IPS DF 4.7 (cell line): ENCODE measurements around the gene ABCF3.

Experiments used
- DNase-seq: peaks from one replicate; pipeline ENCODE4 v3.0.0-alpha.2; 2013; ENCODE audit warnings: low spot score; ENCODE audit errors: extremely low read depth

ABCF3 gene

DNA sequence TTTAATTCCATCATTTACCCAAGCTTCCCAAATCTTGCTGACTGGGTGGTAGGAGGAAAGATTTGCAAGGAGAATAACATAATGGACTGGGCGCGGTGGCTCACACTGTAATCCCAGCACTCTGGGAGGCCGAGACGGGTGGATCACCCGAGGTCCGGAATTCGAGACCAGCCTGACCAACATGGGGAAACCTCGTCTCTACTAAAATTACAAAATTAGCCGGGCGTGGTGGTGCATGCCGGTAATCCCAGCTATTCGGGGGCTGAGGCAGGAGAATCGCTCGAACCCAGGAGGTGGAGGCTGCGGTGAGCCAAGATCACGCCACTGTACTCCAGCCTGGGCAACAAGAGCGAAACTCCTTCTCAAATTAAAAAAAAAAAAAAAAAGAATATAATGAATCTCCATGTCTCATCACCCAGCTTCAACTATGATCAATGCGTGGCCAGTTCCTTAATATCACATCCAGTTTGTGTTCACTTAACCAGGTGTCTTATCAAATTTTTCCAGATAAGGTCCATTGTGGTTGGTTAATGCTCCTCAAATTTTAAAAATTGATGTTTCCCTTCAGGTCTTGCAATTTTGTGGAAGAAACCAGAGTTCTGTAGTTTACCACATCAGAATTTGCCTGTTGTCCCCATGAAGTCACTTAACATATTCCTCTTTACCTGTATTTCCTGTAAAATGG, 1.3 kb upstream of the ABCF3 start:
- DNase-seq: no peak

DNA sequence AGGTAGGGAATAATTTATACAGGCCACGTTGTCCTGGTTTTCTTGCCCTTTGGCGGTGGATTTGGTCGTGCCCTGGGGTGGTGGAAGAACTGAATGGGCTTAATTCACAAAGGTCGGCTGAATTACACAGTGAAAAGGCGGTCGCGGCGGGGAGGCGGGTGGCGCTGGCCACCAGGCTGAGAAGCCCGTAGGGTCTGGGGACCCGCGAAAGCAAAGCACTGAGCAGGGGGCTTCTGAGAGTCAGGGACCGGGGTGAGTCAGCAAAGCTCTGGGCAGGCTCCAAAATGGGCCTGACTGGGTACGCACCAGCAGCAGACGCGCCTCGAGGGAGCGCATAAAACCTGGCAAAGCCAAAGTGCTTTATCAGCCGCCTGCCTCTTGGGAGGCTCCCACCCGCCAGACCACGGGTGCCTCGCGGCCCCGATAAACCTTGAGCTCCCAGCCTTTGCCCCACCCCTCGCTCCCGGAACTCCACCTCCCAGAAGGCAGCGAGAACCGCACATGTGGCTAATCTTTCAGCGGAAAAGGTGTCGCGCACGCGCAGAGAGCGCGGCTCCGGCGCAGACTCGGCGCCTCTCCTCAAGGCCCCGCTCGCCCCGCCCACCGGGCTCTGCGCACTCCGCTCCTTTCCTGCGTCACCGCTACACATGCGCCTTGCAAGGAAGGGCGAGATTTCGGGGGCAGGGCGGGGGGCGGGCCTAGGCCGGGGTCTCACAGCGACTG, 377 bp upstream of the ABCF3 start:
- DNase-seq: peak; percentile 94

DNA sequence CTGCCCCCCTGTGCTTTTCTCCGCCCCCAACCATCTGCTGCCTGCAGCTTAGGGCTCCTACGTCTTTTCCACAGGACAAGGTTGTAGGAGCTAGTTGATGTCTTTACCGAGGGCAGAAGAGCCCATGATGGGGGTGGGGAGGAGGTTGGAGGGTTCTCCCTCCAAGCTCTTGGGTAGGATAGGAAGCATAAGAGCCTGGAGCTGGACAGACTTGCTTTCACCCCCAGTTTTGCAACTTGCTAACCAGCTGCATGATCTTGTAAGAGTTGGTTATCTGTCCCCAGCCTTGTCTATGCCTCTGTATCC, 856 bp downstream of the ABCF3 start:
- no peak for DNase-seq

DNA sequence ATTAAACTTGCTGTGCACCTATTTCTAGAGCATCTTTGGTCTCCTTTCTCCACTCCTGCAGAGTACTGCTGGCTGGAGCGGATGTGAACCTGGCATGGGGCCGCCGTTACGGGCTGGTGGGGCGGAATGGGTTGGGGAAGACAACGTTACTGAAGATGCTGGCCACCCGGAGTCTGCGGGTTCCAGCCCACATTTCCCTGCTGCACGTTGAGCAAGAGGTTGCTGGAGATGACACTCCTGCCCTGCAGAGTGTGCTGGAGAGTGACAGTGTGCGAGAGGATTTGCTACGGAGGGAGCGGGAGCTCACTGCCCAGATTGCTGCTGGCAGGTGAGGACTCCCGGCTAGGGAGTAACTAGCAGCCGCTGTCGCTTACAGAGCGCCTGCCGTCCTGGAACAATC, 2.1 kb downstream of the ABCF3 start:
- no peak for DNase-seq

DNA sequence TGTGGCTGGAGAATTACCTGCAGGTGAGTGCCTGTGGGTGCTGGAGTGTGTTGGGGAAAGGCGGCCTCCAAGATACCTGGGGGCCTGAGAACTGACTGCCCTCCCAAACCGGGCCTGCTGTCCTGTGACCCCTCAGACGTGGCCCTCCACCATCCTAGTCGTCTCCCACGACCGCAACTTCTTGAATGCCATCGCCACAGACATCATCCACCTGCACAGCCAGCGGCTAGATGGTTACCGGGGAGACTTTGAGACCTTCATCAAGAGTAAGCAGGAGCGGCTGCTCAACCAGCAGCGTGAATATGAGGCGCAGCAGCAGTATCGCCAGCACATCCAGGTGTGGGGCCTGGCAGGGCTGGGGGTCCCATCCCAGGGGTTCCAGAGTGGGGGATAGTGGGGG, 3.4 kb downstream of the ABCF3 start:
- DNase-seq: no peak

DNA sequence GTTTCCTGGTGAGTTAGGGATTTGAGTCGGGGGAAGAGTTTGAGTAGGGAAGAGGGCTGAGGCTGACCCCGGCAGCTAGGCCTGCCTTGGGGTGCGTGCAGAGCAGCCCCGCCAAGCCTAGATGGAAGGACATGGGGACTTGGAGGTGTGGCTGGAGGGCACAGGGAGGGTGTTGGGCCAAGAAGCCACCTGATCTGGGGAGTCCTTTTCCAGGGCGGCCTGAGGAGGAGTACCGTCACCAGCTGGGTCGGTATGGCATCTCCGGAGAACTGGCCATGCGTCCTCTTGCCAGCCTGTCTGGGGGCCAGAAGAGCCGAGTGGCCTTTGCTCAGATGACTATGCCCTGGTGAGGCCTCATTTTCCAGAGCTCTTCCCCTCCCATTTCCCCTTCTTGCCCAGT, 6.9 kb downstream of the ABCF3 start:
- no peak for DNase-seq

DNA sequence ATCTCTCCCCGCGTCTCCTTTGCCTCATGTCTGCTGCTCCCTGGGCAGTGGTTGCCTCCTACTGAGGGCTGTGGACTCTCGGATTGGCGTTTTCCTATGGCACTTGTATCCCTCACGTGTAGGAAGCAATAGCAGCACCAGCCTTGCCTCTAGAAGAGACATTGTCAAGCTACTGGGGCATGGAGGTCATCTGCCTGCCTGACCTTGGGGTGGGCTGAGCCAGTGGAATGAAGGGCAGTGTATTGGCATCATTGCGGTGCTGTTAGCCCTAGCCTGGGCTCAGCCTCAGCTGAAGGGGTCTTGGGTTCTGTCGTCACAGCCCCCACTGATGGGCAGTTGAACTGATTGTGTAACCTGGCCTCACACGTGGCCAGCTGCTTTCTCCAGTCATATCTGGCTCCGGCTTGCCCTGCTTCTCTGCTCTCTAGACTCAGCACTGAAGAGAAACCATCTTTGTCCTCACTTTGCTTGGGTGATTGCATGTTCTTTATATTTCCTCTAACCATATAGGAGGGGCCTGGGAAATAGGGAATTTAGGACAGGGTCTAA, 8.1 kb downstream of the ABCF3 start:
- DNase-seq: no peak

DNA sequence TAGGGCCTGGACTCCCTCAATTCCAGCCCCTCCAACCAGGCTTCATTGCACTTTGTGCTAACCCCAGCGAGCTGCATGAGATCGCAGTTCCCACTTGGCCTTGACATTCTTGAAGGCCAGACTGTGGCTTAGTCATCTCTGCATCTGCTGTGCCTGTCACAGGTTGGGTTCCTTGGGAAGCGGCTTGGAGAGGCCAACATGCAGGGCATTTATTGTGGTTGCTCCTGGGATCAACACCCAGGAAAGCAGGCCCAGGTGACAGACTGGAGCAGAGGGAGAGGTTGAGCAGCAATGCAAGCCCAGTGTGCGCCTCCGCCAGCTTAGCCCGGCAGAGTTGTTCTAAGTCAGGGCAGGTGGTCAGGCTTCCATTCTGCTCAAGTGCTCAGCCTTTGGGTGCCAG, 10.5 kb downstream of the ABCF3 start:
- DNase-seq: no peak

DNA sequence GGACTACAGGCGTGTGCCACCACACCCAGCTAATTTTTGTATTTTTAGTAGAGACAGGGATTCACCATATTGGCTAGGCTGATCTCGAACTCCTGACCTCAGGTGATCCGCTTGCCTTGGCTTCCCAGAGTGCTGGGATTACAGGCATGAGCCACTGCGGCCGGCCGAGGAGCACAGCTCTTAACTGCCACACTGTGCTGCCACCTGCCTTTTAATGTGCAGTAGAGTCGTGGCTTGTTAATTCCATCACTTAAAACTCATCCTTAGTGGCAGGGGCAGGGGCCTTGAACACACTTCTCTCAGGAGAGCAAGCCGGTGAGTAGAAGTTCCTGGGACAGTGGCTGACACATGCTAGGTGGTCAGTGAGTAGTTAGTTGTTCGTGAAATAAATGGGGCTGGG, 12.5 kb downstream of the ABCF3 start:
- DNase-seq: no peak

DNA sequence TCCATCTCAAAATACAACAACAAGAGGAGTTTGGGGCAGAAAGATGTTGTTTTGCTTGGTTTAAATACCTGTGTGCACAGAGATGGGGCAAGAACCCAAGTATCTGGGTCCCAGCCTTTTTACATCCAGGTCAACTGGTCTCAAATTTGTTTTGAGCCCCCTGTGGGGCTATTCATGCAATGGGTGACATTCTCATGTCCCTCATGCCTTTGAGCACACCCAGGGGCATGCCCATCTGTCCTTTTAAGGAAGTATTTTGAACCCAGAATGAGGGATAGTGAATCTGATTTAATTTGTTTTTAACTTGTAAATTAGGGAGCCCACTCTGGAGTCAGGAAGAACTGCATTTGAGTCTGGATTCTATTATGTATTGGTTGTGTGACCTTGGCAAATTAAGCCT, 14.8 kb downstream of the ABCF3 start:
- no peak for DNase-seq

DNA sequence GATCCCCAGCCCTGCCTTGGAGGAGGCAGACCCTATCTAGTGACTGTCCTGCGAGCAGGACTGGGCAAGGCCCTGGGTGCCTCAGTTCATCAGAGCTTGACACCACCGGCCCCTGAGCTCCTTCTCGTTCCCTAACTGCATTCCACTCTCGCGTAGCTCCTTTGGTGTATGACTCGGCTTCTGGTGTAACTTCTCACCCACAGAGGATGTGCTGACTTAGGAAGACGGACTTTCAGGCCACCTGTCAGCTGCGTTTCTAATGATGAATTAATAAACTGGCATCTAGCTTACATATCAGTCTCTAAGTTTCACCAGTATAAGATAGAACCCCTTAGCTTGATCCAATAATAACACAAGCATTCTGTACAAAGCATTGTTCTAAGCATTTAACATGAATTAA, 17.5 kb downstream of the ABCF3 start:
- no peak for DNase-seq

DNA sequence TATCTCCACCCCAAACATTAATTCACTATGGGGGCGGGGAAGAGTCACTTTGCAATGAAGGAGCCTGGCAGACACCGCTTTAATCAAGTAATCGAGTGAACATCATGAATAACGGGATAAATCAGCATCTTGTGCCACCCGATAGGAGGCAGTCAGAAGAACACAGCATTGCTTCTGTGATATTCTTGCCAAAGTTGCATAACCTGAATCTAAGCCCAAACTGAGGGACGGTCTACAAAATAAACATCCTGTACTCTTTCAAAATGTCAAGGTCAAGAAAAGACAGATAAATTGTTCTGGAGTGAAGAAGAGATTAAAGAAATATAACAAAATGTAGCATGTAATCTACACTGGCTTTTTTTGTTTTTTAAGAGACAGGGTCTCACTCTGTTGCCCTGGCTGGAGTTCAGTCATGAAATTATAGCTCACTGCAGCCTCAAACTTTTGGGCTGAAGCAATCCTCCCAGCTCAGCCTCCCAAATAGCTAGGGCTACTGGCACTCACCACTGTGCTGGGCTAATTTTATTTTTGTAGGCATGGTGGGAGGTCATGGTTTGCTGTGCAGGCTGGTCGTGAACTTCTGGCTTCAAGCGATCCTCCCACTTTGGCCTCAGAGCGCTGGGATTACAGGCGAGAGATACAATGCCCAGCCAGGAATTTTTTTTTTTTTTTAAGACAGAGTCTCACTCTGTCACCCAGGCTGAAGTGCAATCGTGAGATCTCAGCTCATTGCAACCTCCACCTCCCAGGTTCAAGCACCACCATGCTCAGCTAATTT, 23.3 kb downstream of the ABCF3 start:
- no peak for DNase-seq

DNA sequence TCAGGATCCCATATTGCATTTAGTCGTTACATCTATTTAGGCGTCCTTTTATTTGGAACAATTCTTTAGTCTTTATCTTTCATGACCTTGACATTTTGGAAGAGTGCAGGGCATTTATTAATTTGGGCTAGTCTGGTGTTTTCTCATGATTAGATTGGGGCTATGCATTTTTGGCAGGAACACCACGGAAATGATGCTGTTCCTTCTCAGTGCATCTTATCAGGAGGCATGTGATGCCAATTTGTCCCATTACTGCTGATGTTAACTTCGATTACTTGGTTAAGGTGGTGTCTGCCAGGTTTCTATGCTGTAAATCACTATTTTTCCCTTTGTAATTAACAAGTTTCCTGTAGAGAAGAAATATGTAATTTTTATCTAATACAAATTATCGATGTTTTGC, 25.3 kb downstream of the ABCF3 start:
- DNase-seq: no peak

DNA sequence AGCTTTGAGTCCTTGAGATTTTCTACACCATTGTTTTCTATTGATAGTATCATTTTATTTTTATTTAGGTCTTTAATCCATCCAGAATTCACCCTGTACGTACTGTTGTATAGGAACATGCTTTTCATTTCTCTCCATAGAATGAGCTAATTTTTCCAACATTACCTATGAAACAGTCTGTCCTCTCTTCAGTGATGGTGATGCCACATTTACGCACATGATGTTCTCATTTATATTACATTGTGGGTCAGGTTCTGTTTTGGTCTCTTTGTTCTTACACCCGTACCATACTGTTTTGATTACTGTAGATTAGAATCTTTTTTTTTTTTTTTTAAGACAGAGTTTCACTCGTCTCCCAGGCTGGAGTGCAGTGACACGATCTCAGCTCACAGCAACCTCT, 25.7 kb downstream of the ABCF3 start:
- no peak for DNase-seq

DNA sequence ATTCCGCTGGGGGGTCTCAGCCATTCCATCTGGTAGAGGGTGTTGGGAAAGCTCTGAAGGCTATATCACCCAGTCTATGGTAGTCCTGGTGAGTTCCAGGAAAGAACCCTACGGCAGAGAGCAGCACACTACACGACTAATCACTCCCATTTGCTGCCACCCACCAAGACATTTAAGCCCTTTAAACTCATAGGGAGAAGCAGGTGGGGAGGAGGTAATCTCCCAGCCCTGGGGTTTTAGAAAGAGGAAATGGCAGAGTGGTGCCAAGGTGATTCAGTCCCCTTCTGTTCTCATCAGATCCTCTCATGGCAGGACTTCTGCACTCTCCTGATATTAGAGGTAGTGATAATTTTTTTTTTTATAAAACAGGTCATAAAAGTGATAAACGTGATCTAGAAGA, 32.8 kb downstream of the ABCF3 start:
- no peak for DNase-seq

DNA sequence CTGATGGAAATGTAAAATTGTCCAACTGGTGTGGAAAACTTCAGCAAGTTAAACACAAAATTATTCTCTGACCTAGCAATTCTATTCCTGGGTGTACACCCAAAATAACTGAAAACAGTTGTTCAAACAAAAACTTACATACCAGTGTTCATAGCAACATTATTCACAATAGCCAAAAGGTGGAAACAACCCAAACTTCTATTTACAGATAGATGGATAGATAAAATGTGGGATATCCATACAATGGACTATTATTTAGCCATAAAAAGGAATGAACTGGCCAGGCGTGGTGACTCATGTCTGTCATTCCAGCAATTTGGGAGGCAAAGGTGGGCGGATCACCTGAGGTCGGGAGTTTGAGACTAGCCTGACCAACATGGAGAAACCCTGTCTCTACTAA, 36.5 kb downstream of the ABCF3 start:
- DNase-seq: no peak

DNA sequence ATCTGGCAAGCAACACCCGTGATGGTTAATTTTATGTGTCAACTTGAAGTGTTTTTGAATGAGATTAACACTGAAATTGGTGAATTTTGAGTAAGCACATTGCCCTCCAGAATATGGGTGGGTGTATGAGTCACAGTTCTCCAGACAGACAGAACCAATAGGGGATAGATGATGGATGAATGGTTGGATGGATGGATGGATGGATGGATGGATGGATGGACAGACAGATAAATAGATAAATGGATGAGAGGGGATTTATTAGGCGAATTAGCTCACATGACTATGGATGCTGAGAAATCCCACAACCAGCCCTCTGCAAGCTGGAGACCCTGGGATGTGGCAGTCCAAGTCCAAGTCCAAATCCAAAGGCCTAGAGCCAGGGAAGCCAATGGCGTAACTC, 37.9 kb downstream of the ABCF3 start:
- no peak for DNase-seq

DNA sequence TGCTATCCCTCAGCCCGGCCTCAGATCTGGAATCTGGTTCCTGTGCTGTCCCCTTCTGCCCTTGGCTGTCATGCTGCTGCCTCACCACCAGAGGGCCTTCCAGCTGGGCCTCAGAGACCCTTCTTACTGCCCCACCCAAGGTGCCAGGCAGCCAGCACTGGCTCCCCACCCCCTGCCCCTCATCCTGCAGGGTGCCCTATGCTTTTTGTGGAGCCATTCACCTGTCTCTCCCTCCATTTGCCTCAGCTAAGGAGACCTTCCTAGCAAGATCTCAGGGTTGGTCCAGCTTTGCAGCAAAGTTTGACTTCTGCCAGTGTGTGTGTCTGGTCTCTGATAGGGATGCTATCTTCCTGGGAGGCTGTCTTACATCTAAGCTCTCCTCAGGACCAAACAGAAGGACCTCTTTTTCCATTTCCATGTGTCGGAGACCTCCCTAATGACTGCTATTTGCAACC, 41.5 kb downstream of the ABCF3 start:
- no peak for DNase-seq

DNA sequence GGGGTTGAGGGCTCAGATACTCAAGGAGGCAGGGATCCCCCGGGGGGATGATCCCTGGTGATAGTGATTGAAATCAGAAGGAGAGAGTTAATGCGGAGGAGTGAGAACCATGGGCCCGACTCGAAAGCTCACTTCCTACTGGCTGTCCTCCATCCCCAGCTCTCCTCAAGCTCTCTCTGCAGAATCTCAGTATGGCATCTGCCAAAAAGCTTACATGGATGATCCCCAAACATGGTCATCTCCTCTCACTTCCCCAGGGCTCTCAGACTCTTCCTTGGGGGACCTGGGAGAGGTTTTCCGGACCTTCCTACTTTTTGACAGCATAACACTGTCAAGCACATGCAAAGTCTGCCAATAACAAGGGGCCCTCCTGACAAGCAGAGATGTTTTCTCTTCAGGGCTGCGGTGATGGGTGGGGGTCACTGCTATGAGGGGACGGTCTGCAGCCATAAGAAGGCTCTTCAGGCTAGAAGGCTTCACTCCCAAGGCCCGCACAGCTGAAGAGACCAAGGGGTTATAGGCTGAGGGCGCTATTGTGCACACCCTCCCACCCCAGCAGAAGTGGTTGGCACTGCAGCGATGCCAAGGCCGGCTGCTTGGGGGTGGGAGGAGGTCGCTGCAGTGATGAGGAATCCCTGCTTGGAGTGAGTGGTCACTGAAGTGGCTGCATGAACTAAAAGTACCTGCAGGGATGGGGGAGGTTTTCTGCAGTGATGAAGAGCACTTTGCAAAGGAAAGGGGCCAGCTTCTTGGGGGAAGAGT, 42.6 kb downstream of the ABCF3 start:
- DNase-seq: no peak

DNA sequence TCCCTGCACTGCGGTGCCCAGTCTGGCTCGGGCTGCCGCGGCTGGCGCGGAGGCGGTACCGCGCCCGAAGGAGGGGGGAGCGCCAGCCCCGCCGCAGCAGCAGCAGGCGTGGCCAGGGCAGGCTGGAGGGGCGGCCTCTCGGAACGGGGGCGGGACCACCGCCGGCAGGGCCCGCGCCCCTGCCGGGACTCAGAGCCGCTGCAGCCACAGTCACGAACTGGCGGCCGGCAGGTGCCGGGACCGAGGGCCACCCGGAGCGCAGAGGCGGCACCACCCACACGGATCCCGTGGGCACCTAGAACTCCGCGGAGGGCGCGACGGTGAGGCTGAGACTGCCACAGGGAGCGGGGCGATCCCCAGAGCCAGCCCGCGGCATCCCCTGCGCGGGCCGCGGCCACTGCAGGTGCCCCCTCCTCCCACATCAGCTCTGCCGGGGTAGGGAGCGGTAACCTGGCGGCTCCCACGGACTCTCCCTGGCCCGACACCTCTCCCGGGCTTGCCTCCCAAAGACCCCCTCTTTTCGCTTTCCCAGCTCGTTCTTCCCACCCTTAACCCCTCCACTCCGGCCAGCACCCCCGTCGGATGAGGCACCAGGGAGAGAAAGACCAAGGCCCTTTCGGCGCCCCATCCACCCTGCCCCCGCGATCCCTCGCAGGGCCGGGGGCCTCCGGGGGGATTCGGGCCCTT, 43.5 kb downstream of the ABCF3 start, which contains the start of gene VWA5B2:
VWA5B2 (plus strand) TSS at position 192 of the 687 bp plus-strand sequence. CDS start 944 bp downstream, outside the sequence.
- no peak for DNase-seq

DNA sequence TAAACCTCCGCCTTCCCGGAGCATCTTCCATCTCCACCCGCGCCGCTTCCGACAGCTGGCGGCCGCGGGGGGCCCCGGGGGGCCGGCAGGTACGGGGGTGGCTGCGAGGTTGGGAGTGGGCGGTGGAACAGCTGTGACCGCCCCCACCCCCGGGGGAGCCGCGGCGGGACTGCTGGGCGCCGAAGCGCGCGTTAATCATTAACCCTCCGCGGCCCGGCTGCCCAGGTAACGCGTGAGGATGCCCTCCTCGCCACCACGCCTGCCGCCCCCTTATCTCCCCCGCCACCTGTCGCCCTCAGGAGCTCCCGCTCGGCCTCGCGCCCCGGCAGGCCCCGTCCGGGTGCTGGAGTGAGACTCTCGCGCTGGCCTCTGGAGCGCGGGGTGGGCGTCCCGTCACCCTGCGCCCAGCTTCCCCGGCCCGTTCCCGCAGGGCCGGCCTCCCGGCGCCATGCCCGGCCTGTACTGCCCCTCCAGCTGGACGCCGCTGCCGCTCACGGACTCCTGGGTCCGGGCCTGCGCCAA, 44.1 kb downstream of the ABCF3 start:
- no peak for DNase-seq
